ENCODE data around the gene PLCG2. TPM values are rescaled to one million over a fixed set of nuclear protein-coding genes. Genes with fewer than 3 reads are reported as not detected.
"Not testable (repeated sequence)": the region's sequence is repeated elsewhere in the genome, so short reads cannot be mapped to it uniquely, and the experiment has no call there.

The PLCG2 gene
- 34.8 and 42.4 TPM in 2 replicates for total RNA-seq (2014; rRNA removed; shearing (Covaris generic))

GRCh38 chr16:81778861-81779535 lies at the start of gene PLCG2:
PLCG2 (plus strand) TSS chr16:81779291; CDS start chr16:81785990, 6,699 bp downstream.
- DNase-seq (ENCODE audit: low spot score) = no peak
- in situ Hi-C loops (cut with HindIII; ENCODE audit: low sequenced_read_pairs) = no loop called here

GRCh38 chr16:81729451-81729850 lies 49.6 kb upstream of the PLCG2 start:
- in situ Hi-C loops (cut with HindIII; ENCODE audit: low sequenced_read_pairs) = loop anchor here (25.0 kb wide), 1 partner anchor 342 kb away; no protein-coding TSS in a partner anchor
- no peak for DNase-seq (ENCODE audit: low spot score)

DNA sequence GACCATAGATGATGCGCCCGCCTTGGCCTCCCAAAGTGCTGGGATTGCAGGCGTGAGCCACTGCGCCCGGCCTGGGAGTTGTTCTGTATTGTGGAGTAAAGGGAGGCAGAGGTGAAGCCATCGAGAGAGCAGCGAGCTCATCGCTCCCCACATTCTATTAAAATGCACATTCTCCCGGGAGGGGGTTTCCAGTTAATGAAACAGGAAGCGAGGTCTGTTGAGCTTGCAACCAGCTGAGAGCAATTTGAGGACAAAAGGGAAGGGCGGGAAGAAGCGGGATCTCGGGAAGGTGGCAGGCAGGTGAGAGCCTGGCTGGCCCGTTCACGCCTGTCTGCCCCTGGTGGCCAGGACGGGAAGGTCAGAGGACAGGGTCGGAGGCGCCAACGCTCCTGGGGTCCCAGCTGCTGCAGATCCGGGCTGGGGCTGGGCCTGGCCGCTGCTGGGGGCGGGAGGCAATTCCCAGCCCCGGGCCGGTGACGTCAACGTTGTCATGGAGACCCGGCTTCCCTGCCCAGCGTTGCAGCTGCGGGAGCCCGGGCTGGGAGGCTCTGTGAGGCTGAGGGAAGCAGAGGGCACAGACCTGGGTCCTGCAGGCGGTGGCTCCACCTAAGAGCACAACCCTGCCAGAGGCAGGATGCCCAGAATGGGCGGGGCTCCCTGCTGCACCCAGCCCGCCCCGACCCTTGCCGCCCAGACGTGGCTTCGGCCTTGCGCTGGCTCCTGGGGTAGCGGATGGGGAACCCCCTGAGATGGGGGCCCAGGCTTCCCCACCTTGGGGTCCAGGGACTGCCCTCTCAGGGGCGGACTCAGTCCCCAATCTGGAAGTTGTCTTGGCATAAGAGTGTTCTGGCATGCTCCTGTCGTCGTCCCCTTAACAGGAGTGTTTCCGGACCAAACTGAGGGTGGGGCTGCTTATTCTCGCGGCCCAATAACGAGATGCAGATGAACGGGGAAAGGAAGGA lies 48.7 kb upstream of the PLCG2 start:
- in situ Hi-C loops (cut with HindIII; ENCODE audit: low sequenced_read_pairs) = loop anchor here (25.0 kb wide), 1 partner anchor 343 kb away; no protein-coding TSS in a partner anchor
- peak; percentile 70 for DNase-seq (ENCODE audit: low spot score)

- DNase-seq (ENCODE audit: low spot score) = peak; percentile 21
- in situ Hi-C loops (cut with HindIII; ENCODE audit: low sequenced_read_pairs) = loop anchor here (25.0 kb wide), 1 partner anchor 344 kb away; no protein-coding TSS in a partner anchor
Observed at GRCh38 chr16:81731649-81732048, 47.4 kb upstream of the PLCG2 start.

DNA sequence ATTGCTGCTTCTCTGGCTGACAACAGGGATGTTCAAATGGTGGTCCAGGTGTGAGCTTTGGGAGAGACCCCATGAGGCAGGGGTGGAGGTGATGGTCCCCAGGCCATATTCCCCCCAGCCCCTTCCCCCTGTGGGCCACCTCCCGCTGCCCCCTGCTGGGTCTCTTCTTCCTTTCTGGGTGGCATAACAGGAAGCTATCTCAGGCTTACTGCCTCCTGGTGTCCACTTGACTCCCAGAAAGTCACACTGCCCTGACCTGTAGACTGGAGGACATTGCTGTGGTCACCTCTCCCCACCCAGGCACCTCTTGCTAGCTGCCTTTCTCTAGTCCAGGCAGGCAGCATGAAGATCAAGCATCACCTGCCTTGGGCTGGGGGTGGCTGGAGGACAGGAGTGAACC lies 46.4 kb upstream of the PLCG2 start:
- DNase-seq (ENCODE audit: low spot score) = no peak

DNA sequence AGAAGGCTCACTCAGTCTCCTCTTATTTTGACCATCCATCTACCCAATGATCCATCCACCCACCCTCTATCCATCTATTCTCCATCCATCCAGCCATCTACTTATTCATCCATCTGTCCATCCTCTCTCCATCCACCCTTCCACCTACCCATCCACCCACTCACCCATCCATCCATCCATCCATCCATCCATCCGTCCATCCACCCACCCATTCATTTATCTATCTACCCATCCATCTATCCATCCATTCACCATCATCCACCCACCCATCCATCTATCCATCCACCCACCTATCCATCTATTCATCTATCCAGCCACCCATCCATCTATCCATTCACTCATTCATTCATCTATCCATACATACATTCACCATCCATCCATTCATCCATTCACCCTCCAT lies 45.8 kb upstream of the PLCG2 start:
- no peak for DNase-seq (ENCODE audit: low spot score)
- in situ Hi-C loops (cut with HindIII; ENCODE audit: low sequenced_read_pairs) = loop anchor here (25.0 kb wide), 1 partner anchor 346 kb away; no protein-coding TSS in a partner anchor

More for the DNA sequence above, 46.4 kb upstream of the PLCG2 start:
- in situ Hi-C loops (cut with HindIII; ENCODE audit: low sequenced_read_pairs) = loop anchor here (25.0 kb wide), 1 partner anchor 345 kb away; no protein-coding TSS in a partner anchor

GRCh38 chr16:81734632-81735434 lies 44.3 kb upstream of the PLCG2 start:
- no peak for DNase-seq (ENCODE audit: low spot score)
- in situ Hi-C loops (cut with HindIII; ENCODE audit: low sequenced_read_pairs) = loop anchor here (25.0 kb wide), 1 partner anchor 348 kb away; no protein-coding TSS in a partner anchor

GRCh38 chr16:81737885-81738536 lies 41.1 kb upstream of the PLCG2 start:
- in situ Hi-C loops (cut with HindIII; ENCODE audit: low sequenced_read_pairs) = loop anchor here (25.0 kb wide), 1 partner anchor 351 kb away; no protein-coding TSS in a partner anchor

DNA sequence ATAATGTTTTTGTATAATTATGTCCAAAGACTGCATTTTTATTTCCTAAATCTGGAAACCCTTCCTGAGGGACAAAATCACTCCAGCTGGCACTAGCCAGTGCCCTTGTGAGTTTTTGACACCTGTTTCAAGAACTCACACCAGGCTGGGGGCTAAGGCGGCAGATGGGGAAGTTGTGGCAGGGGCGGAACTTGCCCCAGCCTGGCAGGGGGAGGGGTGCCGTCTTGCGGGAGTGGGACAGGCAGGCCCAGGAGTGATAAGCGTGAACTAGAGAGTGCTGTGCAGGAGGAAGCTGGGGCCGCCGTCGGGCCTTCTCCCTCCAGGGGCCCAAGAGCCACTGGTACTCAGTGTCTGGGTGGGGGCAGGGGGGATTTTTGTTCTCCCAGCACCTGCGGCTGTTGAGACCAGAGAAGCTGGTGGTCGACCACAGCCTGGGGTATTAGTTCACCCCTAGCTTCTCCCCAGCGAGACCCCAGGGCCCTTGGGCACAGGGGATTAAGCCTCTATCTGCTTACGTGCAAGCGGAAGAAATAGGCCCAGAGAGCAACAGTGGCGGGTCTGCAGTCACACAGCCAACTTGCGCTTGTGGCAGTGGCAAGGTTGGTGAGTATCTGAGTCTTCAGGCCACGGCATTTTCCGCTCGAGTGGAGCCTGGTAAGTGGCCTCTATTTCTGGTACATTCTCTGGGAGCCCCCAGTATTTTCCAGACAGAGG lies 40.2 kb upstream of the PLCG2 start:
- DNase-seq (ENCODE audit: low spot score) = no peak
- in situ Hi-C loops (cut with HindIII; ENCODE audit: low sequenced_read_pairs) = loop anchor here (25.0 kb wide), 1 partner anchor 352 kb away; no protein-coding TSS in a partner anchor

More at GRCh38 chr16:81737885-81738536, 41.1 kb upstream of the PLCG2 start:
- DNase-seq (ENCODE audit: low spot score) = peak; percentile 80

- in situ Hi-C loops (cut with HindIII; ENCODE audit: low sequenced_read_pairs) = loop anchor here (25.0 kb wide), 1 partner anchor 352 kb away; no protein-coding TSS in a partner anchor
- DNase-seq (ENCODE audit: low spot score) = no peak
Observed at GRCh38 chr16:81739503-81739902, 39.6 kb upstream of the PLCG2 start.

DNA sequence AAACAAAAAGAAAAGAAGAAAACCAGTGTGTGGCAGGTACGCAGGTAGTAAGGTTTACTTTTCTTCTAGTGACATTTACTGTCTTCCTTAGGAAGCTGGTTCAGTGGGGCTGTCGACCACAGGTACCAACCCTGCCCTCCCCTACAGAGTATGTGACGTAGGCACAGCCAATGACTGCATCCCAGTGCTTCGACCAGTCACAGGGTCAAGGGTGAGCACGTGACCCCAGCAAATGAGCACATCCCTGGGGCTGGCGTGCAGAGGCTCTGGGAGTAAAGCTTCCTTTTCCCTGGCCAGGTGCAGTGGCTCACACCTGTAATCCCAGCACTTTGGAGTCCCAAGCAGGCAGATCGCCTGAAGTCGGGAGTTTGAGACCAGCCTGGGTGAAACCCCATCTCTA lies 38.9 kb upstream of the PLCG2 start:
- in situ Hi-C loops (cut with HindIII; ENCODE audit: low sequenced_read_pairs) = loop anchor here (25.0 kb wide), 1 partner anchor 353 kb away; no protein-coding TSS in a partner anchor
- no peak for DNase-seq (ENCODE audit: low spot score)

GRCh38 chr16:81741430-81741770 lies 37.7 kb upstream of the PLCG2 start:
- in situ Hi-C loops (cut with HindIII; ENCODE audit: low sequenced_read_pairs) = loop anchor here (25.0 kb wide), 1 partner anchor 354 kb away; no protein-coding TSS in a partner anchor

GRCh38 chr16:81744385-81744784 lies 34.7 kb upstream of the PLCG2 start:
- DNase-seq (ENCODE audit: low spot score) = no peak
- in situ Hi-C loops (cut with HindIII; ENCODE audit: low sequenced_read_pairs) = loop anchor here (25.0 kb wide), 1 partner anchor 357 kb away; no protein-coding TSS in a partner anchor

More at GRCh38 chr16:81741430-81741770, 37.7 kb upstream of the PLCG2 start:
- not testable (repeated sequence) for DNase-seq (ENCODE audit: low spot score)

GRCh38 chr16:81744911-81745310 lies 34.2 kb upstream of the PLCG2 start:
- no peak for DNase-seq (ENCODE audit: low spot score)
- in situ Hi-C loops (cut with HindIII; ENCODE audit: low sequenced_read_pairs) = loop anchor here (25.0 kb wide), 1 partner anchor 358 kb away; no protein-coding TSS in a partner anchor

GRCh38 chr16:81745704-81746558 lies 33.2 kb upstream of the PLCG2 start:
- peak; percentile 30 for DNase-seq (ENCODE audit: low spot score)
- in situ Hi-C loops (cut with HindIII; ENCODE audit: low sequenced_read_pairs) = loop anchor here (25.0 kb wide), 1 partner anchor 359 kb away; no protein-coding TSS in a partner anchor

DNA sequence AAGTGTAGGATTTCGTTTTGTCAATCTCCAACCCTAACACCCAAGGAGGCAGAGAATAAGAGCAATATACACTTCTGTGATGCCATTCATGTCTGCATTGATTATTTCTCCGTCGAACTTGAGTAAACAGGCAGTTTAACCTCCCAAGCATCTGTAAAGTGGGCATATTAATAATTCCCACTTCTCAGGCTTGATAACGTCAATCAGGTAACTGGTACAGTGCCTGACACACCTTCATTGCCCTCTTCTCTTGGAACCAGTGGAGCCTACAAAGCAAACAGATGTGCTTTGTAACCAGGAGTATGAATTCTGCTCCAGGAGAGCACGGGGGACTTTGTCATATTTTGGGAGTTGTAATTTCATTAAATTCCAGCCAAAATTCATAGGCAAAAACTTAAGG lies 32.5 kb upstream of the PLCG2 start:
- DNase-seq (ENCODE audit: low spot score) = no peak
- in situ Hi-C loops (cut with HindIII; ENCODE audit: low sequenced_read_pairs) = loop anchor here (25.0 kb wide), 1 partner anchor 359 kb away; no protein-coding TSS in a partner anchor

Measured in G401 (cell line).